ENCODE measurements around the gene CCNL2. TPM values are rescaled to one million over a fixed set of nuclear protein-coding genes. Genes with fewer than 3 reads are reported as not detected.

CCNL2 gene
- total RNA-seq, 1 donor from 2014 or later, result 57.9 TPM

DNA sequence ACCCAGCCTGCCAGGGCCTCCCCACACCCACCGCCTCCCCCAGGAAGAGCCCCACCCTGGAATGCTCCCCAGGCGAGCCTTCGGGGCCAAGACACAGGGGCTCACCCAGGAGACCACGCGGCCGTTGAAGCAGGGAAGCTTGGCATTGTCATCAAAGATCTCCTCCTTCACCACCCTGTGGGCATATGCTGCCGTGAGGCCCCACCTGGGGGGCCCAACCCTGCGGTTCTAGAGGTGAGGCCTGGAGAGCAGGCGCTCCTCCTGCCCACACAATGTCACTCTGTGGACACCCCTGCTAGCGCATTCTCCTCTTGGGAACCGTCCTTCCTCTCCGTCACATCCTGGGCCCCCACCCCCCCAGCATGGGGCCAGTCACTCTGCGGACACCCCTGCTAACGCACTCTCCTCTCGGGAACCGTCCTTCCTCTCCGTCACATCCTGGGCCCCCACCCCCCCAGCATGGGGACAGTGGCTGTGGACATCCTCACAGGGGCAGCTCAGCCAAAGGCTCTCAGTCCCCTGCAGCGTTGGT, 56.5 kb downstream of the CCNL2 start:
- DNase-seq (ENCODE audit: low read depth in 2 of 2), result no peak

DNA sequence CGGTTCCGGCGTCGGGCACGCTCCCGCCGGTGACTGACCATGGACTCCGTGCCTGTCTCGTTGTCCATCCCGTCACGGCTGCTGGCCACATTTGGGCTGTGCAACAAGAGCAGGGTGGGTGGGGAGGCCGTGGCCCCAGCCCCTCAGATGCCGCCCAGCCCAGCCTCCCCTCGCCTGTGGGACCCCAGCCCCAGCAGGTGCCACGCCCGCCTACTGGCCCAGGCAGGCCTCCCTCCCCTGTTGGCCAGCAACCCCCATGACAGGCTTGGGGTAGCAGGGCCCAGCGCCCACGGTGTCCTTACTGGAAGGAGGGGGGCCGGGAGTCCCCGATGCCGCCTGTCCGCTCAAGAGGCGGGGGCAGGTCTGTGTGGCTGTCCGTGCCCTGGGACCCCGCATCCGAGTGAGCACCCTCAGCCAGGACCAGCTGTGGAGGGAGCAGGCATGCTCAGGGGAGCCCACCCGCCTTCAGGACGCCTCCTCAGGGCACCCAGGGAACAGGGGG, 57.0 kb downstream of the CCNL2 start:
- DNase-seq (ENCODE audit: low read depth in 2 of 2), result no peak

DNA sequence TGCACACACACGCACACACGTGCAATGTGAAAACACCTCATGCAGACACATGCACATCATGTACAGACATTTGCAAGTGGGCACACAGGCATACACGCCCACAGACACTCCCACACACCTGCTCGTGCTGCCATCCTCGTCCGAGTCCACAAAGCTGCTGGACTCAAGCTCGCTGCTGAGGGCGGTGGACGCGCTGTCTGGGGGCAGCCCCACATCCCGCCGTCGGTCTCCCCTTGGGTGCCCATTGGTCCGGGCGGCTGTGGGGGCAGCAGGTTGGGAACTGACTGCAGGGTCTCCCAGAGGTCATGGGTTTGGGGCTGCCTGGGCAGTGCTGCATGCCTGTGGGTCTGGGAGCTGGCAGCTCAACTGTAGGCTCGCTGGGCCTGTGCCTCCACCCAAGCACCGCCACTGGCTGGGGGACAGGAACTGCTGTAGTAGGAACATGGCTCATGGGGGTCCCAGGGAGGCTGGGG, 57.5 kb downstream of the CCNL2 start:
- DNase-seq (ENCODE audit: low read depth in 2 of 2), result no peak

DNA sequence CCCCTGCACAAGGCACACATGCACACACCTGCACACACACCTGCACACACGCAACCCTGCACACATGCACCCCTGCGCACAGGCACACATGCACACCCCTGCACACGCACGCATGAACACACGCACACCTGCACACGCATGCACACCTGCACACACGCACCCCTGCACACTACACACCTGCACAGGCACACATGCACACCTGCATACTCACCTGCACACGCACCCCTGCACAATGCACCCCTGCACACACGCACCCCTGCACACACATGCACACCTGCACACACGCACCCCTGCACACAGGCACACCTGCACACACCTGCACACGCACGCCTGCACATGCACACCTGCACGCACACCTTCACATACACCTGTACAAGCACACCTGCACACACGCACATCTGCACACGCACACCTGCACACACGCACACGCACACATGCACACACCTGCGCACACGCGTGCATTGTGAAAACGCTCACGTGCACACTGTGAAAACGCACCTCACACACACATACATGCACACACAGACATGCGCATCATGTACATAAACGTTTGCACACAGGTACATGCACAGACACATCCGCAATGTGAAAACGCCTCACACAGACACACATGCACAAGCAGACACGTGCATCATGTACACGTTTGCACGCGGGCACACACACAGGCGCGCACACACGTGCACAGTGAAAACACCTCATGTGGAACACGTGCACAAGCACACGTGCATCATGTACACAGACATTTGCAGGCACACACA, 58.2 kb downstream of the CCNL2 start:
- DNase-seq (ENCODE audit: low read depth in 2 of 2), result no peak

DNA sequence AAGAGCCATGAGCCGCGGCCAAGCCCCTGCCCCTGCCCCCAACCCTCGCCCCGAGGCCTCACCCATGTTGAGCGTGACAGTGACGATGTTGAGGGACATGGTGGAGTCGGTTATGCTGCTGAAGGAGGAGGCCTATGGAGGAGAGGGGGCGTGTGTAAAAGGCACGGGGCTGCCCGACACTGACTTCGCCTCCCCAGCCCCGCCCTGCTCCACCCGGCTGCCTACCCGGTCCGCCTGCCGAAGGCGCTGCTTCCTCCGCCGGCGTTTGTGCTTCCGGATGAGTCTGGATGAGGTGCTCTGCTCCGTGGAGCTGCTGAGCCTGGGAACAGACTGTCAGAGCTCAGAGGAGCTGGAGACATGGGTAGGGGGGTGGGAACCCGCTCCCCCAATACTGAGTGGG, 59.0 kb downstream of the CCNL2 start:
- DNase-seq (ENCODE audit: low read depth in 2 of 2), result no peak

DNA sequence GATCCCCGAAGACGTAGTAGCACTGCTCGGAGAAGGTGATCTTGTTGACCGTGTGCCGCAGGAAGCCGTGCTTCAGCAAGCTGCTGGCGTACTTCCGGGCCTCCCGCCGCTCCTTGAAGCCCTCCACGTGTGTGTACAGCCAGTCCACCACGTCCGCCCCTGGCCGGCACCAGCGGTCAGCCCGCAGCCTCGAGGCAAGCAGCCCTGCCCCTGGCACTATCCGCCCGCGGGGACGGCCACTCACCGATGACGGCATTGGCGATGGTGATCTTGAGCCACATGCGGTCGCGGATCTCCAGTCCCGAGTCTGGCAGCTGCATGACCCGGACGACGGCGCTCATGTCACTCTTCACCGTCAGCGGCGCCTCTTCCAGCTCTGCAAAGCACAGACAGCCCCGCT, 60.9 kb downstream of the CCNL2 start:
- no peak for DNase-seq (ENCODE audit: low read depth in 2 of 2)

DNA sequence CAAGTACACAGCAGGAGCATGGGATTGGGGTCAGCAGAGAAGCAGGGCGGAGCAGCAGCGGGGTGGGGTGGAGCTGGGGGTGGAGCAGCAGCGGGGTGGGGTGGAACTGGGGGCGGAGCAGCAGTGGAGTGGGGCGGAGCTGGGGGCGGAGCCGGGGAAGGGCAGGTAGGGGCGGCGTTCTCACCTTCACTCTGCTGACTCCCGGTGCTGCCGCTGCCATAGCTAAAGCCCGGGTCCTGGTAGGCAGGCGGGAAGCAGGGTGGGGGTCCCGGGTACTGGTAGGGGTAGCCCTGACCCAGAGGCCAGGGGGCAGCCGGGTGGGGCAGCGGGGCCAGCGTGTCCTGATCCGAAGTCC, 61.4 kb downstream of the CCNL2 start:
- no peak for DNase-seq (ENCODE audit: low read depth in 2 of 2)

DNA sequence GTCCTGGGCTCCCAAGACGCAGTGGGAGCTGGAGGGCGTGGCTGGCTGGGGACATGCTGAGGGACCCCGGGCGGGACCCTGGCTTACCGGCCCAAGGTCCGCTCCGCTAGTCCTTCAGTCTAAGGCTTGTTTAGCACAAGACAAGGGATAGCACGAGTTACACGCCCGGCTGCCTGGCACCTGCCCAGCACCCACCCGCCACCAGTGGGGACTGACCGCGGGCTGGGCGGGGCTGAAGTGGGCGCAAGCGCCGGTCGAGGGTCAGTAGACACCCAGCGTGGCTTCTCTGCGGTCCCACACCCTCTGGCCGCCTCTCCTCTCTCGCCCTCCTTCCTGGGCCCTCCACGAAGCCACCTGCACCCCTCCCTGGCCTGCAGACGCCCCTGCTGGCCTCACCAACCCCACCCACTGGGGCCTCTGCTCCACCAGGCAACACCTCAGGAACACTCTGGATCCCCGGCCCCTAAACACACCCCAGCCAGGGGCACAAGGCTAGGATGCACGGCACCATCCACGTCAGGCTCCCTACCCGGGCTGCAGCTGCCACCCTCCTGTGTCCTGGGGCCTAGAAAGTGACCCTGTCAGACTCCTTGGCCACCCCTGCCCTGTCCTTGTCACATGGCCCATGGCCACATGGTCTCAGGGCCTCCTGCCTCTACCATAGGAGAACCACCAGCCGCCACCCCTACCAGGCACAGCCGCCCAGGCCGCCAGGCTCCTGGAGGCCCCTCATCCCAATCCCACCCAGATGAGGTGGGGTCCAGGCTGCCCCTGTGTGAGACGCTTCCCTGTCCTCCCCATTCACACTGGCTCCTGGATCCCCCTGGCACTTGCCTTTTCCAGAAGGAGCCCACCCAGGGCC, 62.0 kb downstream of the CCNL2 start:
- DNase-seq (ENCODE audit: low read depth in 2 of 2), result no peak

DNA sequence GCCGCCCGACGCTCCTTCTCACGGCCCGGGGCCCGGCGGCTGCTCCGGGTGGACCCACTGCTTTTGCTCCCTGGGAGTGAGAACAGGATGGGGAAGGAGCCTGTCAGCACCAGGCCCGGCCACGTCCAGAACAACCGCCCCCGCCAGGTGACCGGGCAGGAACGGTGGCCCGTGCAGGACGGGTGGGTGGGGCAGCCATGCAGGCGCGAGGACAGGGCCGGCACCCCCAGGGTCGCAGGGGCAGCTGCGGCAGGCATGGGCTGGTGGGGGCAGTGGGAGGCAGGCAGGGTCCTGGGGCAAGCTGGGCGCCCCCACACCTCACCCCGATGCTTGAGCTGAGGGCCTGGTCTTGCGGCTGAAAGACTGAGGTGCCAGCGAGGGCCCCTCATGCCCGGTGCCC, 62.7 kb downstream of the CCNL2 start:
- no peak for DNase-seq (ENCODE audit: low read depth in 2 of 2)

DNA sequence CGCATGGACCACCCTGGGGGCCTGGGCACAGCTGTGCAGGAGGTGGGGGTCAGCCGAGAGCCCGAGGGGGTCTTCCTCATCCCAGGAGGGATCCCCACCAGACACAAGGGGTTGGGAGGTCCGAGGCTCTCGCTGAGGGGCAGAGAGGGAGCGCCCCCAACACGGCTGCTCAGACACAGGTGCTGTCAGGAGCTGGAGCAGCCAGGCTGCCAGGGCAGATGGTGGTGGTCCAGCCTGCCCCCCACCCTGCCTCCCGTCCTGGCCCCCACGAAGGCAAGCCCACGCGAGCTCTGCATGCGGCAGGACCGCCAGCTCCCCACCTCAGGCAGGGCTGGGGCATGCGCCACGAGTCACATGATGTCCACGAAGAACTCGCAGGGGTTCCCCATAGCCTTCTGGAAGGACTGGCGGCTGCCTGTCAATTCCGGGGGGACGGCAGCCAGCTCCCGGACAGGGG, 63.3 kb downstream of the CCNL2 start:
- DNase-seq (ENCODE audit: low read depth in 2 of 2), result no peak

Other genes with a start within 250 kb of the CCNL2 start
- not detected in 2 replicates for gene TTLL10, start 225.5 kb downstream of the CCNL2 start, total RNA-seq
- gene TNFRSF18, start 192.7 kb downstream of the CCNL2 start, total RNA-seq, result 0.22 and 0.60 TPM in 2 replicates
- 1.5 and 4.2 TPM in 2 replicates for gene TNFRSF4, start 185.2 kb downstream of the CCNL2 start, total RNA-seq
- 59.3 and 93.5 TPM in 2 replicates for gene SDF4, start 167.3 kb downstream of the CCNL2 start, total RNA-seq
- gene B3GALT6, start 167.1 kb downstream of the CCNL2 start, total RNA-seq, result 14.8 and 30.4 TPM in 2 replicates
- 0.20 and 0.22 TPM in 2 replicates for gene C1QTNF12, start 152.6 kb downstream of the CCNL2 start, total RNA-seq
- 28.1 and 34.9 TPM in 2 replicates for gene UBE2J2, start 125.5 kb downstream of the CCNL2 start, total RNA-seq
- gene SCNN1D, start 118.9 kb downstream of the CCNL2 start, total RNA-seq, result under 0.01 and 0.20 TPM in 2 replicates
- gene ACAP3, start 91.4 kb downstream of the CCNL2 start, total RNA-seq, result 10.0 and 14.7 TPM in 2 replicates
- 6.9 and 8.1 TPM in 2 replicates for gene PUSL1, start 90.7 kb downstream of the CCNL2 start, total RNA-seq
- gene INTS11, start 74.7 kb downstream of the CCNL2 start, total RNA-seq, result 44.9 and 50.4 TPM in 2 replicates
- gene CPTP, start 74.5 kb downstream of the CCNL2 start, total RNA-seq, result 10.7 and 16.3 TPM in 2 replicates
- gene TAS1R3, start 68.1 kb downstream of the CCNL2 start, total RNA-seq, result under 0.01 and 0.20 TPM in 2 replicates
- gene DVL1, start 49.9 kb downstream of the CCNL2 start, total RNA-seq, result 19.4 and 39.7 TPM in 2 replicates
- 0.20 and 0.44 TPM in 2 replicates for gene MXRA8, start 40.8 kb downstream of the CCNL2 start, total RNA-seq
- gene AURKAIP1, start 24.1 kb downstream of the CCNL2 start, total RNA-seq, result 83.2 and 87.7 TPM in 2 replicates
- gene MRPL20, start 8.0 kb upstream of the CCNL2 start, total RNA-seq, result 79.8 and 90.2 TPM in 2 replicates
- gene ANKRD65, start 21.9 kb upstream of the CCNL2 start, total RNA-seq, result under 0.01 and 0.22 TPM in 2 replicates
- 2.2 and 5.0 TPM in 2 replicates for gene VWA1, start 36.4 kb upstream of the CCNL2 start, total RNA-seq
- gene ATAD3C, start 50.4 kb upstream of the CCNL2 start, total RNA-seq, result under 0.01 TPM in 2 replicates
- 13.5 and 19.4 TPM in 2 replicates for gene ATAD3B, start 72.4 kb upstream of the CCNL2 start, total RNA-seq
- 17.1 and 22.2 TPM in 2 replicates for gene ATAD3A, start 112.8 kb upstream of the CCNL2 start, total RNA-seq
- 1.1 and 1.4 TPM in 2 replicates for gene TMEM240, start 141.3 kb upstream of the CCNL2 start, total RNA-seq
- 49.3 and 50.8 TPM in 2 replicates for gene SSU72, start 175.5 kb upstream of the CCNL2 start, total RNA-seq
- 0.44 and 0.99 TPM in 2 replicates for gene FNDC10, start 200.8 kb upstream of the CCNL2 start, total RNA-seq
- gene MIB2, start 216.2 kb upstream of the CCNL2 start, total RNA-seq, result 20.5 and 51.6 TPM in 2 replicates
- gene MMP23B, start 232.8 kb upstream of the CCNL2 start, total RNA-seq, result 0.44 and 1.2 TPM in 2 replicates